ENCODE measurements around the gene SEC11A. TPM values are rescaled to one million over a fixed set of nuclear protein-coding genes. Genes with fewer than 3 reads are reported as not detected.

SEC11A gene
- total RNA-seq, 2 donors from 2014 or later, result 79.7 to 81.2 TPM

DNA sequence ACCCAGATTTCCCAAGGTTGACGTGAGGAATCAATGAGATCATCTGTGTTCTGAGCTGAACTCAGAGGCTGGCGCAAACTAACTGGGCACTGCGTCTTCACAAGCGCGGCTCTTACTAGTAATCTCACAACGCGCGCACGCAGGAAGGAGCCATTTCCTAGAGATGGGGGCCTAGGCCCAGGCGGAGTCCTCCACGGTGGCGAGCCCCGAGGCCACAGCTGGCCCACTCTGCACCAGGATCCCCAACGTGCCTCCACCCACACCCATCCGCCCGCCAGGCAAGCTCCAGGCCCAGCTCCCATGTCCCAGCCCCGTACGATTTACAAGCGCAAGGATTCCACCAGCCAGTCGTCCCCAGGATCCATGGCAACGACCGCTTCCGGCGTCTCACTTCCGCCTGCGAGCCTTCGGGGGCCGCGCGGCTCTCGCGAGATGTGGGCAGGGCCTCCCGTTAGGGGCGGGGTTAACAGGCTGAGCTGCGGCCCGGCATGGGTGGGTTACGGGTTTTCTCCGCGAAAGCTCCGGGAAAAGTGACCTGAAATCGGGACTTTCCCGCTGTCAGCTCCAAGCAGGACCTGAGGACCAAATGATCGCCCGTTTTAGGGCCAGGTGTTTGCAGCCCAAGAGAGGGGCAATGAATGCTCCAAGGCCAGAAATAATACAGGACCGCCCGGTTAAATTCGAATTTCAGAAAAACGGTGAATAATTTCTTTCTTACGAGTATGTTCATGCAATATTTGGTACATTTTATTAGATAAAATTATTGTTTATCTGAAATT, 61.8 kb downstream of the SEC11A start, which contains the start of gene WDR73:
Gene WDR73, minus strand, starts transcription at position 374 of the 779 bp plus-strand sequence. Its CDS starts 9 bp downstream, at position 365.
- H3K4me1 ChIP-seq, result peaks cover 0 to 60% of the 10 kb centered on the region in 2 donors
- no peaks in the 10 kb centered on the region for H3K9me3 ChIP-seq
- H3K27me3 ChIP-seq, result no peaks in the 10 kb centered on the region
- peak within 1 kb of the TSS; percentile 87 to 90 for H3K4me3 ChIP-seq
- DNase-seq (ENCODE audit: low spot score), result peak; percentile 97
- H3K27ac ChIP-seq, result peak within 1 kb of the TSS; percentile 88 to 89
- H3K36me3 ChIP-seq, result peaks cover 18% of the 10 kb centered on the region
- TF ChIP-seq, protein P1, sequence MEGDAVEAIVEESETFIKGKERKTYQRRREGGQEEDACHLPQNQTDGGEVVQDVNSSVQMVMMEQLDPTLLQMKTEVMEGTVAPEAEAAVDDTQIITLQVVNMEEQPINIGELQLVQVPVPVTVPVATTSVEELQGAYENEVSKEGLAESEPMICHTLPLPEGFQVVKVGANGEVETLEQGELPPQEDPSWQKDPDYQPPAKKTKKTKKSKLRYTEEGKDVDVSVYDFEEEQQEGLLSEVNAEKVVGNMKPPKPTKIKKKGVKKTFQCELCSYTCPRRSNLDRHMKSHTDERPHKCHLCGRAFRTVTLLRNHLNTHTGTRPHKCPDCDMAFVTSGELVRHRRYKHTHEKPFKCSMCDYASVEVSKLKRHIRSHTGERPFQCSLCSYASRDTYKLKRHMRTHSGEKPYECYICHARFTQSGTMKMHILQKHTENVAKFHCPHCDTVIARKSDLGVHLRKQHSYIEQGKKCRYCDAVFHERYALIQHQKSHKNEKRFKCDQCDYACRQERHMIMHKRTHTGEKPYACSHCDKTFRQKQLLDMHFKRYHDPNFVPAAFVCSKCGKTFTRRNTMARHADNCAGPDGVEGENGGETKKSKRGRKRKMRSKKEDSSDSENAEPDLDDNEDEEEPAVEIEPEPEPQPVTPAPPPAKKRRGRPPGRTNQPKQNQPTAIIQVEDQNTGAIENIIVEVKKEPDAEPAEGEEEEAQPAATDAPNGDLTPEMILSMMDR (IDR thresholded peaks at IDR 0.05), result no peak

DNA sequence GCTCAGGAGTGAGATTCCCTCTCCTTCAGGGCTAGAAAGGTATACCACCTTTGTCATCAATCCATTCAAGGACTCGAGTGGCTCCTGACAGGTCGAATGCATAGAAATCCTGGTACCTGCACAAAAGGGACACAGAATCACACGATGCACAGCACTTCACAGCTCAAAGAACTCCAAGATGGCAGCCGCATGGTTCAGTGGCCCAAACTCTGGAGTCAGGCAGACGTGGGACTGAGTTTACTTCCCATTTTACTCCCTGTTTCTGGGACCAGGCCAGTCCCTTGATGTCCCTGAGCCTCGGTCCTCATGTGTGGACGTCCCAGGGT, 62.4 kb downstream of the SEC11A start:
- no peak for DNase-seq (ENCODE audit: low spot score)
- Histone ChIP-seq H3K27ac (peak overlapping the region; percentile 88 to 89), H3K9me3 (no peaks in the 10 kb centered on the region), H3K36me3 (peaks cover 22% of the 10 kb centered on the region), H3K27me3 (no peaks in the 10 kb centered on the region), H3K4me3 (peak overlapping the region; percentile 87 to 90), H3K4me1 (peaks cover 0 to 60% of the 10 kb centered on the region in 2 donors)
- TF ChIP-seq, protein P1 (IDR thresholded peaks at IDR 0.05), result no peak

DNA sequence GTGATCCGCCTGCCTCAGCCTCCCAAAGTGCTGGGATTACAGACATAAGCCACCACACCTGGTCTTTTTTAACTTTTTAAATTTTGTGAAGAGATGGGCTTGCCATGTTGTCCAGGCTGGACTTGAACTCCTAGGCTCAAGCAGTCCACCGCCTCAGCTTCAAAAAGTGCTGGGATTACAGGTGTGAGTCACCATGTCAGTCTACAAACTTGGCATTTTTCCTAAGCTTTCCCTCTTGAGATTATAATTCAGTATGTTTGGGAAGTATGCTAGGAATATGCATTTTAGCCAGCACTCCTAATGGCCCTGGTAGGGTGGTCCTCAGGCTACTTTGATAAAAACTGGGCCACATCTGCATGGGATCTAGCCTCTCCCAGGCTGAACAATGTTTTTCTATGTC, 66.2 kb downstream of the SEC11A start:
- DNase-seq (ENCODE audit: low spot score), result no peak
- peaks cover 61% of the 10 kb centered on the region for H3K36me3 ChIP-seq
- H3K27ac ChIP-seq, result peak overlapping the region; percentile 26 to 76
- no peaks in the 10 kb centered on the region for H3K9me3 ChIP-seq
- peaks cover 0 to 44% of the 10 kb centered on the region in 2 donors for H3K4me1 ChIP-seq
- no peak overlapping the region for H3K4me3 ChIP-seq
- TF ChIP-seq, protein P1 (IDR thresholded peaks at IDR 0.05), result no peak
- H3K27me3 ChIP-seq, result no peaks in the 10 kb centered on the region

DNA sequence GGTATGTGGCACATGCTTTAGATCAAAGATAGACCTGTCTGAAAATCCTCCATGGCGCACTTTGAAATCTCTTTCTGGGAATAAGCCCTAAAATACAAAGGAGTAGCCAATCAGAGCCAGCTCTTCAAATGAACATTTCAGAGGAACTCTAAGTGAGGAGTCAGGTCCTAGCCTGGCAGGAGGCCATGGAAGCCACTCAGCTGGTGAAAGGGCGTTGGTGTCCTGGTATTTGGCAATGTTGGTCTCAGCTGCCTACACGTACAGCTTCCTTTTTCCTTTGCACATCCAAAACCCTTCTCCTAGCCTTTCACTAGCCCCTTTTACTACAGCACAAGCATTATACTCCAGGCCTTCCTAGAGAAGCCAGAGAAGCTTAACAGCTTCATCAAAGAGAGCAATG, 67.4 kb downstream of the SEC11A start:
- H3K9me3 ChIP-seq, result no peaks in the 10 kb centered on the region
- H3K36me3 ChIP-seq, result peaks cover 72% of the 10 kb centered on the region
- no peak overlapping the region for H3K4me3 ChIP-seq
- peak overlapping the region; percentile 26 to 53 for H3K27ac ChIP-seq
- TF ChIP-seq, protein P1 (IDR thresholded peaks at IDR 0.05), result no peak
- H3K27me3 ChIP-seq, result no peaks in the 10 kb centered on the region
- H3K4me1 ChIP-seq, result peaks cover 0 to 41% of the 10 kb centered on the region in 2 donors
- DNase-seq (ENCODE audit: low spot score), result no peak

DNA sequence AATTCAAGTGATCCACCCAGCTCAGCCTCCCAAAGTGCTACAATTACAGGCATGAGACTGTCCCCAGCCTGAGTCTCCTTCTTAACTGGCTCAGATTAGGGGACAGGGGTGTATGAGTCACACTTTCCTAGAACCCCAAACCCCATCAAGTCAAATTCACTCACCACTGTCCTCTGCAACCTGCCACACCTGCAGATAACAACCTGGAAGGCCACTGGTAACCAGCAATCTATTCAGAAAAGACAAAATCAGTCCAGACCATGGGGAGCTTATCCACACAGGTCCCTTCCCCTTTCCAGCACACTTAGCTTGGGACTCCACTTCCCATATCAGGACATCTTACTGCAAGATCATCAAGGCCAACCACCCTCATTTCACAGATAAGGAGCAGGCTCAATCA, 68.2 kb downstream of the SEC11A start:
- H3K36me3 ChIP-seq, result peaks cover 80% of the 10 kb centered on the region
- TF ChIP-seq, protein P1 (IDR thresholded peaks at IDR 0.05), result no peak
- H3K27ac ChIP-seq, result peak overlapping the region in 1 of 2 donors; percentile 53
- no peaks in the 10 kb centered on the region for H3K9me3 ChIP-seq
- DNase-seq (ENCODE audit: low spot score), result no peak
- H3K4me3 ChIP-seq, result no peak overlapping the region
- peaks cover 0 to 33% of the 10 kb centered on the region in 2 donors for H3K4me1 ChIP-seq
- H3K27me3 ChIP-seq, result no peaks in the 10 kb centered on the region
